HG03025 (cell line): Measurements from ENCODE around the gene DNAH17.

Experiments
- ATAC-seq: cut with Tn5 transposase; IDR thresholded peaks from one replicate; pipeline ENCODE4 v1.9.1; 2021; ENCODE audit warnings: mild to moderate bottlenecking, moderate library complexity; ENCODE audit not compliant: unreplicated experiment, low FRiP score

Gene DNAH17

DNA sequence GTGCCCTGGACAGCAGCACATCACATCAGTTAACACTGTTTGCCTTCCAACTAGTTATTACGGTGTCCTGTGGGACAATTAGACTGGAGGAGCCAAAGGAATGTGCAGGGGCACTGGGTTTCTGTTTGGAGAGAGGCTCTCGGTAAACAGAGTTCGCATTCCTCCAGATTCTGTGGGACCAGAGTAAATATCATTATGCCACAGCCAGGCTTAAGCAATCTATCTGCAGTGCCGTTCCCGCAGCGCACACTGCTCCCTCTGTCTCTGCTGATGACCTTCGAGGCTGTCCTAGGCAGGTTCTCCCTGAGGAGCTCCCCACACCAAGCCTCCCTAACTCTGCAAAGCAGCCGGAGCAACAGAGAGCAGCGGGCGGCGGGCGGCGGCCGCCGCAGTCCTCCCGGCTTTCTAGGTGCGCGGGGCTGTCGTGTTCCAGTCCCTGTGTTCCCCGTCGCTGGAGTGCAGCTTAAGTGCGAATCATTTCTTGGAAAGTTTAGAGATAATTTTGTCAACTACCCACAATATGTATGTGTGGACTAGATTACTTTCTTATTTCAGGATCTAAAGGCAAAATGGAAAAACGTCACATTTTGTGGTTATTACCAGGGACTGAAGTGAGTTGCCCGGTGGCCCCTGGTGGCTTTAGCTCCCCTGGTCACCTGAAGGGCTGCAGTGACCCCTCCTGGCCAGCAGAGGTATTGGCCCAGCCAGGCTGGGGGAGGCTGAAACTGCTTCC lies 155.5 kb downstream of the DNAH17 start:
- ATAC-seq: no peak

DNA sequence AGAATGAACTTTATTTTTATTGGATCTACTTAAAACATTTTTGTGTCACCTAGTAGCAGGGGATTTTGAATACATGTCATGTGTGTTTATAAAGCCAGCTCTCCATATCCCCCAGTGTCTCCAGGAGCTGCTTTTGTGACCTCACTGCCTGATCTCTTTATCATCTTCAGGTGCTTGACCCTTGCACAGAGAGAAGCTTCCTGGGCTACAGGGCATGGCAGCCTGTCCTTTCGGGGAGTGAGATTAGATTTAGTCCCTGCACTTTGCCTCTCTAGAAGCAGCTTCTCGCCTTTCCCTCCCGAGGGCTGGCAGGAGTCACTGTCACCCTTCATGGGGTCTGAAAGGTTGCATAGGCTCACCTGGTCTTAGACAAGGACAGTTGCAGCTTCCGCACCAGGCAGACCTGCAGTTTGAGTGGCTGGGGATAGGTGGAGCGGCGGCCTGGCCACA lies 156.1 kb downstream of the DNAH17 start:
- no peak for ATAC-seq

DNA sequence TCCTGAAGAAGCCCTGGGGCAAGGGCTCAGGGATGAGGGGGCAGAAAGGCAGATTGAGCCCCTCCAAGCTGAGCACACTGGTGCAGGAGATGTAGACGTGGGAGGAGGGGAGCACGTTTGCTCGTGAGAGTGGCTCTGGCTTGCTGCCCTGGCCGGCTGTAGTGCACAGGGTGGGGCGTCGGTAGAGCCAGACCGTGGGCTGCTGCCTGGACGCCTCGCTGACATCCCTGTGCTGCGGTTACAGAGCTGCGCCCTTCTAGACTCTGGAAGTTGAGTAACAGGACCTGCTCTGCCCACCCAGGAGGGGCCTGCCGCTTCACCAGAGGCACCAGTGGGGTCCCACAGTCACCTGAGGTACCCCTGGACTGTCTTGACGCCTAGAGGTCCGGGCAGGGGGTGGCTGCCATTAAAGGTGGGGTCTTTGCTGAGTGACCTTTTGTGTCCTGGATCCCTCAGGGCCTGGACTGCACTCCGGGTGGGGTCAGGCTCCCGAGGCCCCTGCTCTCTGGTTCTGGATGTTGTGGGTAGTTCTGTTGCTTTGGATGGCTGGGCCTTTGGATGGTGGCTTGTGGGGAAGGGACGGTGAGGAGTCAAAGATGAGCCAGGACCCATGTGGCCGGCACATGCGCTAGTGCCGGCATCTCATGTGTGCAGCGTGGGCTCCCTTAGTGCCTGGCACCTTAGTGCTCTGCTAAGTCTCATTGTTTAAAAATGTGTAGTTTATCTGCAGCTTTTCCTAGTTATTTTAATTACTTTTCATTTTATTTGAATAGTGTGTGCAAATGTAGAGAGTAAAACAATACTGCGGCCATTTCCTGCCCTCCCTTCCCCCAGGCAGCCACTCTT lies 157.0 kb downstream of the DNAH17 start:
- ATAC-seq: no peak

DNA sequence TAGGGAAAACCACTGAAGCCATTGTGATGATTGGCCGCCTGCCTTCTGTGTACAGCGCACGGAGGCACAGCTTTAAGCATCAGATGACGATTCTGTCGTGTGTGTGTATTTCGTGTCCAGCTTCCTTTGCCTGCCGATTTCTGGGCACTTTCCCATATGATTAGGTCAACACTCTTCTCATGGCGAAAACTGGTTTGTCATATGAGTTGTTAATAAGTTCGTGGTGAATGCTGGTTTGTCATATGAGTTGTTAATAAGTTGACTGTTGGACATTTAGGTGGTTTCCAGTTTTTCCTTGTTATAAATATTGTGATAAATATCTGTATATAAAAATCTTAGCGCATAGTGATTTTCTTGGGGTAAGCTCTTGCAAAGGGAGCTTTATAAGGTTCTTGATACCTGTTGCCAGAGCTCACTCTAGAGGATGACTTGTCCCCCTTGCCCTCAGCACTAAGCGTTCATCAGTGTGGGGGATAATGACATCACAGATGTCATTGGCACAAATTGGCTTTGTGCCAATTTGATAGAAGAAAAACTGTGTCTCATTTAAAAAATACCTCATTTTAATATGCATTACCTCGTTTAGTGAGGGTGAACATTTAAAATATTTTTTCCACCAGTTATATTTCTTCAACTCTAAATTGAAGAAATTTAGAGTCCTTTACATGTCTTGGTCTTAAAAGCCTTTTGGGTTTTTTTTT lies 158.7 kb downstream of the DNAH17 start:
- ATAC-seq: no peak

DNA sequence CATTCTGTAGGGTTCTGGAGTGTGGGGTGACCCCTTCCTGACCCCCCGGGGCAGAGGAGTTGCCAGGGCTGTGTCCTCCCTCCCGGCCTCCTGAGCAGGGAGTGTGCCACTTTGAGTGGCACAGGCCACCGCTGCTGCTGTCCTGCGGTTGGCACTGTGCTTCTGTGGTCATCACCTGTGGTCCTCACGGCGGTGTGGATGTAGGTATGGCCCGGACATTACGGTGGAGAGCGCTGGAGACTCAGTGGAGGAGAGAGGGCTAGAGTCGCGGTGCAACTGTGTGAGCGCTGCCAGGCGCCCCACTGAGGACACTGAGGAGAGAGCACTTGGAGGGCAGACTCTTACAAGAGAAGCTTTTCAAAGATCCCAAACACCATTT lies 159.7 kb downstream of the DNAH17 start:
- no peak for ATAC-seq

DNA sequence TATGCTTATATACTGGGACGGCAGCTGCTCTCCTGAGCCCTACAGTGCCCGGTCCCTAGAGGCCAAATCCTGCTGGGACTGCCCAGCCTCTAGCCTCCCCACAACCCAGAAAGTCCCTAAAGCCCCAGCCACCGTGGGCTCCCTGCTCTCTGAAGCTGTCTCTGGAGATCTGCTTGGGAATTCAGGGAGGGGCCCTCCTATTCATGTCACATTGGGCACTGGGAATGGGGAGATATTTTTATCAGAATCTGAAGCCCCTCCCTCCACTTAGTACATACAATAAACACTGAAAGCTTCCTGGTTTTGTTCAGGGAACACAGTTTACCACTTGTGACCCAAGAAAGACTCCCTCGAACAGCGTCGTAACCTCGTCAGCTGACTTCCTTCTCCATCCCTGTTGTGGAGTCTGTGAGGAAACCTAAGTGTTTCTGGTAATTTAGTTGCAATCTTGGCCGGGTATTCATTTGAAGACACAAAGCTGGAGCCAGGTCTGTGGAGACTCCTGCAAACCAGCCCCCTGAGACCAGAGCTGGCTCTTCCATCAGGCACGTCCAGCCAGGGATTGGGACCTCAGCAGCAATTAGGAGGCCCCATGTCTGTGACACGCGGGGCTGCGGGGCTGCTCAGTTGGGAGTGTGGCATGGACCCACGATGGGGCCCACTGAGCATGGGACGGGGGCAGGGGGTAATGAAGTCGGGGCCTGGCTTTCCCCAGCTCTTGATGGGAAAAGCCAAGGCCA lies 160.2 kb downstream of the DNAH17 start:
- ATAC-seq: no peak

DNA sequence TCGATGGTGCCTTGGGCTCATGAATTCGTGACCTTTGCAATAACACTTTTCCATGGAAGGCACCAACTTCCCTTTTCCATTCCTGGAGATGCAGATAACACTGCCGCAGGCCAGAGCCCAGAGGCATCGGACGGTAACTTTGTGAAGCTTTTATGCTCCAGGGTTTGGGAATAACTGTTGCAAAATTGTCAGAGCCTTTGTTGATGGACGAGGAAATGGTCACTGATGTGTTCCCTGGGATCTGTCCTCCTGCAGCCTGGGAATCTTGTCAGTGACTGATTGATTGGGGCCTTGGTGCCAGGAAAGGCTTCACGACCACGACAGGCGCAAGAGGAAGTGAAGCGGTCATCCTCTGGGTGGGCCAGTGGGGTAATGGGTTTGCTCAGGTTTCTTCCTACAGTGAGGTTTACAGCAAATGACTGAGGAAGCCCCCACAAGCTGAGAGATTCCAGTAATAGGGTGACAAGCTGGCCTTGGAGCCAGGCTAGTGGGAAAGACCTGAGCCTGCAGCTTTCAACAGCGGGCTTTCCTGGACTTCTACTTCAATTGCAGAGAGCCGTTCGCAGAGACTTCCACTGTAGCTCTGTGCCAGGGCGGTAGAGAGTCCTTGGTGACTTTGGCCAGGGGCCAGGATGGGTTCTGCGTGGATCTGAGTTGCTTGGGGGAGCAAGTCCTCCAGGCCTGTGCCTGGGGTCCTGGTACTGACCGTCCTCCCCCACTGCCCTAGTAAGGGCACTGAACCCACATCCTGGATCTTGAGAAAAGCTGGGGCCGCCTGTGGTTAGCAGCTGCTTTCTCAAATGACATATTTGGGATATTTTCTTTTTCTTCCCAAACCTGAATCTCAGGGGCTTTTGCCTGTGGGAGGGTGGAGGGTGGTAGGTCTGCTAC lies 161.1 kb downstream of the DNAH17 start:
- no peak for ATAC-seq

DNA sequence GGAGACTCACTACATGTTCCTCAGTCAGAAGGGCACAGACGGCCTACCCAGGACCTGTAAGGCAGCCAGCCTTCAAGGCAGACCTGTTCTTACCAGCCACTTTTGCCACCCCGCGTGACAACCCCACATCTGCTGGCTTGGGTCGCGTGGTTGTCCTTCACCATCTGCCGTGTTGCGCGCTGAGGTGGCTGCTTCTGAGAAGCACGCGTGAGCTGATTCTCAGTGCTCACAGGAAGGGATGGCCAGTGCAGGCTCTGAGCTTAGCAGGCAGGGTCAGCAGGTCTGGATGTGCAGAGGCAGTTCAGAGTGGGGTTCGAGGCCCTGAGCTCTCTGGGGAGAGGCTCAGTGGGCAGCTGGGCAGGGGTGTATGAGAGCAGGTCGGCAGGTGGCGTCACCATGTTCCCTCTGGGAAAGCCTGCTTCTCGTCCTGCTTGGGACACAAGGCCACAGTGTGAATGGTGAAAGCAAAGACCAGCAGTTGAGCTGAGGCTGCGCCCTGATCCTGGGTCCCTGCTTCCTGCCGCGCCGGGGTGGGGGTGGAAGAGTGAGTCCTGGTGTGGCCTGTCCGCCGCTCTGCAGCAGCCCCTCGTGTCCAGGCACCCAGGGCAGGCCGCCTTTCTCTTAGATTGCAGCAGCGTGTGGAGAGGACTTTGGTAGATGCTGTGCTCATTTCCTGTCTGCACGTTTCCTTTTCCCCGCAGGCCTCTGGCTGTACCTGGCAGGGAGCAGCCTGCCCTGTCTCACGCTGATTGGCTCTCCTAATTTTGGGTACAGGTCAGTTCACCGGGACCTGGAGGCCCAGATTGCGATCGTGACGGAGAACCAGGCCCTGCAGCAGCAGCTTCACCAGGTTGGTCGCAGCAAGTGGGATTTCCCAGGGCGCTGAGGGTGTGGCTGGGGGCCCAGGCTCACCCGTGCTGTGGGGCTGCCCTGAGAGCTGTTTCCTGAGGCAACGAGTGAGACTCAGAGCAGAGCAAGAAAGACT lies 162.7 kb downstream of the DNAH17 start:
- ATAC-seq: no peak

DNA sequence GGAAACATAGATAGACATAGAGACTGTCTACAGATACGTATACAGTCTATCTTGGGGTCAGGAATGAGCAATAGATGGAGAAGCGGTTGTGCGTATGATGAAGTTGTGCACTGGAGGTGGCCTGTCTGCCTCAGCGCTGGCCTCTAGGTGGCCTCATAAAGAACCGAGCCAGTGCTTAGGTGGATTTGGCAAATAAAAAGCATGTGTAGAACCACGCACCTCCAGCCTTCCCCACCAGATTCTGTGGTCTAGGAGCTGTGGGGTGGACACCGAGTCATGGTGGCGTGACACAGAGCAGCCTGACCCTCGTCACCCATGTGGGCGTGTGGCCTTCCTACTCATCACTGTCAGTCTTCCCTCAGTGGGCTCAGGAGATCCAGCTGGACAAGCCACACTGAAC lies 164.8 kb downstream of the DNAH17 start:
- no peak for ATAC-seq

DNA sequence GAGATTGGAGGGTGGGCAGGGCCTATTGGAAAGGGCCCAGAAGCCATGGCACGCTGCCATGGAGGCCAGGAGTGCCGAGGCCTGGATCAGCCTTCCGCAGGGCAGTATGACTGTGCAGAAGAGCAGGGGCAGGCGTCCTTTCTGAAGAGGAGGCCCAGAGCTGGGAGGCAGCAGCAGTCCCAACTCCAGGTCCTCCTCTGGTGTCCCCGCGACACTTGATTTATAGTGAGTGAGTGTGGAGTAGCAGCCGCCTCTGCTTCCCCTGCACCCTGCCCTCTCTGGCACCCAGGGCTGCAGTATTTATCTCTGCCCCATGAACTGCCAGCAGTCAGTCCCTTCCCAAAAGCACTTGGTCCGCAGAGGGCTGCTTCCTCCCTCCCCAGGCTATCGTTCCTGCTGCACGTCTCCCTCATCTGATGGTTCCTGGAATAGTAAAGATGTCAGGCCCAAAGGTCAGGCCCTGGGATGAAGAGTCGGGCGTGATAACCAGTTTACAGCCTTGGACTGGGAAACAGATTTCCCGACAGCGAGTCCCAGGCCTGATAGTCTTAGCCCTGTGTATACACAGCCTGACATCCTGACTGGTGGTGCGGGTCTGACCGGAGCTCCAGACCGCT lies 165.8 kb downstream of the DNAH17 start:
- ATAC-seq: no peak

DNA sequence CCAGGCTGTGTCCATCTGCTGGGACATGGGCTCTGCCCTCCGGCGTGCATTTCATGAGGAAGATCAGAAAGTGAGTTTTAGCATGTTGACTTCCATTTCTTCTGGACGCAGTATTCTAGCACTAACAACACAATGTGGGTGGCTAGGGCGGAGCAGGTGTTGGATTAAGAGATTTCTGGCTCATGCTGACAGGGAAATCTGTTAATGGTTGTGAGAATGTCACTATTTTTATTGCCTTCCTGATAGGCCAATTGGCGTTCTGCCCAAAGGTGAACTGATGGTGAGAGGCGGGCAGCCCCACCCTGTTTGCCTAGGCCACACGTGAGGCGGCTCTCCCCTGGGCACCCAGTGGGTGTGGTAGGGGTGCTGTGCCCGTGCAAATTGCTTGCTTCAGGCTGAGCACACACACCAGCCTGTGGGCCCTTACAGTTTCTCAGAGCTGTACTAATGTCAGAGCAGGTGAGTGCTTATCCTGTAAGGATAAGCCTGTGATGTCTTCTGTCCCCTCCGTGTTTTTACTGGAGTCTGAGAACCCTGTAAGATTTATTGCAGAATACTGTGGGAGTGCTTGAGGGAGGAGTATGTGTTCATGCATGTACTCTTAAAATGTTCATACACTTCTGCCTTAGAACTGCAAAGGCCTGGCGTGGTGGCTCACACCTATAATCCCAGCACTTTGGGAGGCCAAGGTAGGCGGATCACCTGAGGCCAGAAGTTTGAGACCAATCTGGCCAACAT lies 167.8 kb downstream of the DNAH17 start:
- no peak for ATAC-seq

DNA sequence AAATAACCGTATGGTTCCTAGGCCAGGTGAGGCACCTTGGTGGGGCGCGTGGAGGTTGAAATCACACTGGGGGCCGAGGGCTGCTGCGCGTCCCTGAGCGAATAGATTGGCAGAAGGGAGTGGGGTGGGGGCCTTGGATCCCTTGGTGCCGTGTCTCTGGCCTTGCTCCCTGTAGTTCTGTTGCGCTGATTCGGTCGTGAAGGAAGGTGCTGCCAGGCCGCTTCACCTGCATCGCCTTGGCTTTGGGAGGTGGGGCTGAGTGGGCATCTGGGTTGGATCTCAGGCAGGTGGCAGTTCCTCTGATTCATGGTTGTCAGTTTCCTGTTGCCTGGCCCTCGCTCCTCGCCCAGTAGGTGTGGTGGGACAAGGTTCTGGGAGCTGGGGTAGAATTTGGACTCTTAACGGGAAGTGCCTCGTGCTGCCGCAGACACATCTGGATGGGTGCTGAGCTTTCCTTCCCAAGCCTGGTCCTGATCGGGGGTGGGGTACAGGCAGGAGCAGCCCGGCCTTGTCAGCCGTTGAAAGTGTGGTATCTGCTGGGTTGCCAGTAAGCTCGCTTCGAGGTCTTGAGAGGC lies 168.6 kb downstream of the DNAH17 start:
- no peak for ATAC-seq

DNA sequence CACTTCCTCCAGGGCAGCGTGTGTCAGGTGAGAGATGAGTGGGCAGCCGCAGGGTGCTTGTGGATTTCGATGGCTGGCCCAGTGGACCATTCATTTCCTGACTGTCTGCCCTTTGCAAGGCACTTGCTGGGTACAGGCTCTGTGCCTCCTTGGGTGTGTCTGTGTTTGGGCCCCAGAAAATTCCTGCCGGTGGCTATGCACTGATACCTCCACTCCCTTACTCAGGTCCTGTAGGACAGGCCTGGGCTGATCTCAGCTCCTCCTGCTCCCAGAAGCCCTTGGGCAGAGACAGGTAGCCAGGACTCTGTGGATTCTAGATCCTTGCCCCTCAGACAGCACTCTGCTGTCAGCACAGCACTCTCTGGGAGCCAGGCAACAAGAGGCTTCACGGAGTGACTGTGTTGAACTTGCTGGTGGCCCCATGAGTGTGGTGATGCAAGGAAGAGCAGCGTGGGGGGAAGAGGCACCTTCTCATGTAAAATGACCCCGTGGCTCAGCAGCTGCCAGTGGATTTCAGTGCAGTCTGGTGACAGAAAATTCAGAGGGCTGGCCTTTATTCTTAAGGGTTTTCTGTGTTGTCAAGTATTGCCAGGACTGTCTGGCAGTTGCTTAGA lies 169.7 kb downstream of the DNAH17 start:
- no peak for ATAC-seq

DNA sequence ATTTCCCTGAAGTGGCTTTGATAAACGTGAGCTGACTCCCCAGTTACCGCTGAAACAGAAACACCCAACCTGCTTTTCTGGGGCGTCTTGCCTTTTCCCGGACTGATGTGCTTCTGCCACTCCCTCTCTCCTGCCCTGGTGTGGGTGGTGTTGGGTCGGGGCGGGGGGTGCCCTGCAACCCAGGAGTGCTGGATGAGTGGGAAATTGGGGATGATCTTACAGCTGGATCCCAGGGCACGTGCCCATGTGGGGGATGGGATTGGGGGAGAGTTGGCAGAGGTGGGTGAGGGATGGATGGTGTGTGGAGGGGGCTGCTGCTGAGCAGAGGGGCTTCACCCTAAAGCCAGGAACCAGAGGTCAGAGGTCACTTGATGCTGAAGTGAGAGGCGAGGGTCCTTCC lies 170.3 kb downstream of the DNAH17 start:
- no peak for ATAC-seq

DNA sequence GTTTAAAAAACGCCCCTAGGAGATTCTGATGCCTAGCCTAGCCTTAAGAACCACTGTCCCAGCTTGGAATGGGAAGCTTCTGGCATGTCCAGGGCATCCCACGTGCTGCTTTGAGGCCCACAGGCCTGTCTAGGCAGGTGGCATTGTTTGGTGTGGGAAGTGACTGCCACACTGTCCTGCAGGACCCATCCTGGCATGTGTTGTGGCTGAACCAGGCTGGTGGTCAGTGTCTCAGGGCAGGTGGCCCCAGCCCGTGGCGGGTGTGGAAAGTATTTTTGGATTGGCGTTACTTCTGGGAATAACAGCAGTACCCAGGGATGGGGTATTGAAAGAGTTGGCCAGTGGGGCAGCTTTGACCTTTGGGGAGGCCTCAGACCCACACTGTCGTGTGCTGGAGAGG lies 170.8 kb downstream of the DNAH17 start:
- ATAC-seq: no peak

DNA sequence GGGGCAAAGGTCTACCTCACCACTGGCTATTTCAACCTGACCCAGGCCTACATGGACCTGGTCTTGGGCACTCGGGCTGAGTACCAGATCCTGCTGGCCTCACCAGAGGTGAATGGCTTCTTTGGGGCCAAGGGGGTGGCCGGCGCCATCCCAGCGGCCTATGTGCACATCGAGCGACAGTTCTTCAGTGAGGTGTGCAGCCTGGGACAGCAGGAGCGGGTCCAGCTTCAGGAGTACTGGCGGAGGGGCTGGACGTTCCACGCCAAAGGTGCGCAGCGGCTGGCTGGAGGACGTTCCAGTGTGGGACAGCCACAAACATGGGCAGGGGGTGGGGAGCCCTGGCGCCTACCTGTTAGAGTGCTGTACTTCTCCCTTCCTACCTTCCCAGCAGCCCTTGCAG lies 173.4 kb downstream of the DNAH17 start:
- ATAC-seq: no peak

DNA sequence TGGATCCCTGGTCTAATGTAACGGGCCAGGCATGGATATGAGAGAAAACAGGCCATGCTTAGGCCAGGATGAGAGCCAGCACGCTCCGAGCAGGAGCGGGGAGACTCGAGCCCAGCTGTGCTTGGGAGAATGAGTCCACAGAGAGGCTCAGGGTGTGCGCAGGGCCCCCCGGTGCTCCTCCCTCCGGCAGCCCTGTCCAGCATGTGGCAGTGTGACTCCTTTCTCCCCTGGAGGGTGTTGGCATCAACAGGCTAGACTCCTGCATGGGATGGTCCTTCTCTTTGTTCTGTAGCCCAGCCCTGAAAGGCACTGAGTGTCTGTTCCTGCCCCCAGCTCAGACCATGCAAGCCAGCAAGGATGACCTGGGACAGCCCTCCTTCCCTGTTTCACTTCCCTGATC lies 175.3 kb downstream of the DNAH17 start:
- ATAC-seq: no peak
